Muscle of leg (tissue), 11 donors: ENCODE results near the gene ZNF341. TPM values are rescaled to one million over a fixed set of nuclear protein-coding genes. Genes with fewer than 3 reads are reported as not detected.

ENCODE experiments used
- DNase-seq: peaks from one replicate; pipeline ENCODE4 v3.0.0; 2013
- H3K27ac ChIP-seq: one replicate; pipeline ENCODE4 v1.5.1; 2013; ENCODE audit warnings: mild to moderate bottlenecking, low read length, control low read depth
- H3K27me3 ChIP-seq: one replicate; pipeline ENCODE4 v1.6.1; 2013; ENCODE audit warnings: low read length; ENCODE audit not compliant: control insufficient read depth, insufficient read depth
- H3K36me3 ChIP-seq: one replicate; pipeline ENCODE4 v1.6.1; 2013; ENCODE audit warnings: low read length; ENCODE audit not compliant: control insufficient read depth, insufficient read depth
- H3K4me1 ChIP-seq: one replicate; pipeline ENCODE4 v1.6.1; 2013; ENCODE audit warnings: low read length; ENCODE audit not compliant: control insufficient read depth, insufficient read depth
- H3K4me3 ChIP-seq: one replicate; pipeline ENCODE4 v1.5.1; 2013; ENCODE audit warnings: low read length, control low read depth
- H3K9me3 ChIP-seq: replicated peaks from 2 replicates; pipeline ENCODE4 v1.6.1; 2013; ENCODE audit warnings: low read depth, low read length; ENCODE audit not compliant: control insufficient read depth
- WGBS: methylation state at CpG from one replicate; pipeline ENCODE4 v1.1.5; 2013; ENCODE audit warnings: missing lambda C conversion rate; ENCODE audit not compliant: insufficient coverage; 5-methylcytosine and 5-hydroxymethylcytosine counted together
- polyA plus RNA-seq, 8 donors: library from polyadenylated mRNA; unstranded; fragments of 120-200 nt; gene quantifications; one replicate each; pipeline versions ENCODE4 v1.2.1 to v1.2.3, GENCODE V29; 2013; ENCODE audit warnings: inconsistent platforms in 1 of 8, low replicate concordance in 1 of 8; ENCODE audit not compliant: insufficient read length in 8 of 8, insufficient read depth in 1 of 8
- total RNA-seq: library from RNA; stranded (reverse); fragments of 120-200 nt; gene quantifications from one replicate; pipeline ENCODE4 v1.2.4, GENCODE V29; 2013

ZNF341 gene
- total and polyA plus RNA-seq, 9 donors, result 1.3 to 3.2 (median 2.8) TPM

GRCh38 chr20:33840759-33841435 is 109.1 kb downstream of the ZNF341 start:
- Histone ChIP-seq H3K27ac (no peak overlapping the region), H3K4me1 (peaks cover 22% of the 10 kb centered on the region), H3K9me3 (no peaks in the 10 kb centered on the region), H3K27me3 (no peaks in the 10 kb centered on the region), H3K4me3 (no peak overlapping the region), H3K36me3 (no peaks in the 10 kb centered on the region)
- WGBS, result no CpG with 5 or more reads among the region's 4 CpGs
- no peak for DNase-seq

- WGBS, result 46% methylated on average over 3 of the region's 4 CpGs
- H3K36me3 ChIP-seq, result no peaks in the 10 kb centered on the region
- no peaks in the 10 kb centered on the region for H3K9me3 ChIP-seq
- H3K27me3 ChIP-seq, result no peaks in the 10 kb centered on the region
- peaks cover 27% of the 10 kb centered on the region for H3K4me1 ChIP-seq
- no peak for DNase-seq
- no peak overlapping the region for H3K27ac ChIP-seq
- H3K4me3 ChIP-seq, result no peak overlapping the region
Measured at GRCh38 chr20:33841436-33841799, 109.6 kb downstream of the ZNF341 start.

Other genes with a start within 250 kb of the ZNF341 start
- 8.5 TPM for gene CBFA2T2, start 241.9 kb upstream of the ZNF341 start, total RNA-seq
- gene CBFA2T2, start 241.9 kb upstream of the ZNF341 start, polyA plus RNA-seq, result 10 to 100 TPM; 11.3 to 17.8 (median 13.3) TPM
- 0.04 TPM for gene C20orf144, start 69.7 kb upstream of the ZNF341 start, total RNA-seq
- gene C20orf144, start 69.7 kb upstream of the ZNF341 start, polyA plus RNA-seq, result under 1 TPM; 0.10 to 0.32 (median 0.17) TPM
- 0.49 TPM for gene ACTL10, start 65.1 kb upstream of the ZNF341 start, total RNA-seq
- gene ACTL10, start 65.1 kb upstream of the ZNF341 start, polyA plus RNA-seq, result under 1 TPM; 0.22 to 0.78 (median 0.38) TPM
- 27.8 TPM for gene NECAB3, start 57.6 kb upstream of the ZNF341 start, total RNA-seq
- gene NECAB3, start 57.6 kb upstream of the ZNF341 start, polyA plus RNA-seq, result 10 to 100 TPM; 23.0 to 31.6 (median 28.5) TPM
- 7.8 TPM for gene E2F1, start 45.6 kb upstream of the ZNF341 start, total RNA-seq
- gene E2F1, start 45.6 kb upstream of the ZNF341 start, polyA plus RNA-seq, result 10 to 100 TPM; 12.2 to 16.7 (median 12.9) TPM
- 7.7 TPM for gene PXMP4, start 11.7 kb upstream of the ZNF341 start, total RNA-seq
- gene PXMP4, start 11.7 kb upstream of the ZNF341 start, polyA plus RNA-seq, result 10 to 100 TPM in 2 of 8 donors, 1 to 10 TPM in 6; 8.0 to 10.7 (median 8.6) TPM
- gene CHMP4B, start 79.4 kb downstream of the ZNF341 start, total RNA-seq, result 20.7 TPM
- gene CHMP4B, start 79.4 kb downstream of the ZNF341 start, polyA plus RNA-seq, result 10 to 100 TPM; 67.5 to 82.8 (median 75.7) TPM